Non-pigmented ciliary epithelial cell (primary cell): Measurements from ENCODE around the gene PCSK9.
A peak's percentile ranks its signal among the peaks of the same experiment; 100 is the strongest.

Source experiments
- DNase-seq: peaks from one replicate; pipeline ENCODE4 v3.0.0-alpha.2; 2010; ENCODE audit warnings: low read depth

PCSK9 gene

GRCh38 chr1:55060133-55060999 lies 21.0 kb downstream of the PCSK9 start:
- no peak for DNase-seq

DNA sequence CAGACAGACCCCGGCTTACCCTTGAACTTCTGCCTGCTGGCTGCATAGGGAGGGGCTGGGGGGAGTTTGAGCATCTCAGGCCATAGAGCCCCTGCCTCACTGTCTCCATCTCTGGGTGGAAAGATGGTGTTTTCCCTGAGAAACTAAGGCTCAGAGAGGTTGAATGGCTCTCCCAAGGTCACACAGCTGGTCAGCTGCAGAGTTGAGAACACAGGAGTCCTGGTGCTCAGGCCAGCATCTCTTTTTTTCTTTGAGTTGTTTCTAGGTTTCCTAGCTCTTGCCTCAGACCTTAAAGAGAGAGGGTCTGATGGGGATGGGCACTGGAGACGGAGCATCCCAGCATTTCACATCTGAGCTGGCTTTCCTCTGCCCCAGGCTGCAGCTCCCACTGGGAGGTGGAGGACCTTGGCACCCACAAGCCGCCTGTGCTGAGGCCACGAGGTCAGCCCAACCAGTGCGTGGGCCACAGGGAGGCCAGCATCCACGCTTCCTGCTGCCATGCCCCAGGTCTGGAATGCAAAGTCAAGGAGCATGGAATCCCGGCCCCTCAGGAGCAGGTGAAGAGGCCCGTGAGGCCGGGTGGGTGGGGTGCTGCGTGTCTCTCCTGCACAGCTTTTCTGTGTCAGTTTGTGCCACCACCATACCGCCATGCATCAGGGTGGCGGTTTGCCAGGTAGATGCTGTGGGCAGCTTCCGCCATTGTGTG lies 21.8 kb downstream of the PCSK9 start:
- DNase-seq, result no peak

GRCh38 chr1:55061706-55062321 lies 22.5 kb downstream of the PCSK9 start:
- DNase-seq, result no peak

GRCh38 chr1:55062801-55063576 lies 23.6 kb downstream of the PCSK9 start:
- DNase-seq, result no peak

DNA sequence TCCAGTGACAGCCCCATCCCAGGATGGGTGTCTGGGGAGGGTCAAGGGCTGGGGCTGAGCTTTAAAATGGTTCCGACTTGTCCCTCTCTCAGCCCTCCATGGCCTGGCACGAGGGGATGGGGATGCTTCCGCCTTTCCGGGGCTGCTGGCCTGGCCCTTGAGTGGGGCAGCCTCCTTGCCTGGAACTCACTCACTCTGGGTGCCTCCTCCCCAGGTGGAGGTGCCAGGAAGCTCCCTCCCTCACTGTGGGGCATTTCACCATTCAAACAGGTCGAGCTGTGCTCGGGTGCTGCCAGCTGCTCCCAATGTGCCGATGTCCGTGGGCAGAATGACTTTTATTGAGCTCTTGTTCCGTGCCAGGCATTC lies 24.2 kb downstream of the PCSK9 start:
- DNase-seq, result no peak

- DNase-seq, result no peak
Measured at GRCh38 chr1:55064071-55064581, 24.8 kb downstream of the PCSK9 start.

- DNase-seq, result peak; percentile 11
Measured at GRCh38 chr1:55064861-55065263, 25.5 kb downstream of the PCSK9 start.

DNA sequence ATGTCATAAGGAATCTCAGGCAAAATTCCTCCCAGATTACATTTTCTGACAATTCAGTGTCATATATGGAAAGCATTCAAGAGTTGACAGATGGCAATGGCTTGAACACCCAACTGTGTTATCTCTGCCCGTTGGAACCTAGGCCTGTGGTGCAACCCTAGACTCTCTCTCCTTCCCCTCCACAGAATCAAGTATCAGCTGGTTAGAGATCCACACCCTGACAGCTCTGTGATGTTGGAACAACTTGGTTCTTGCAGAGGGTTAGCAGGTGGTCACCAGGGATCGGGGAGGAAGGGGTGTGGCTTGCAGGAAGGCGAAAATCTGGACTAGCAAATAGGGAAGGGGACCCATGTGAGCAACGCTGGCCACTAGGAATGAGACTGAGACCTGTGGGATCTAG lies 26.3 kb downstream of the PCSK9 start:
- DNase-seq, result no peak

- no peak for DNase-seq
Measured at GRCh38 chr1:55067022-55067778, 27.9 kb downstream of the PCSK9 start.

- no peak for DNase-seq
Measured at GRCh38 chr1:55067914-55068313, 28.6 kb downstream of the PCSK9 start.

GRCh38 chr1:55068638-55069037 lies 29.3 kb downstream of the PCSK9 start:
- DNase-seq, result no peak

DNA sequence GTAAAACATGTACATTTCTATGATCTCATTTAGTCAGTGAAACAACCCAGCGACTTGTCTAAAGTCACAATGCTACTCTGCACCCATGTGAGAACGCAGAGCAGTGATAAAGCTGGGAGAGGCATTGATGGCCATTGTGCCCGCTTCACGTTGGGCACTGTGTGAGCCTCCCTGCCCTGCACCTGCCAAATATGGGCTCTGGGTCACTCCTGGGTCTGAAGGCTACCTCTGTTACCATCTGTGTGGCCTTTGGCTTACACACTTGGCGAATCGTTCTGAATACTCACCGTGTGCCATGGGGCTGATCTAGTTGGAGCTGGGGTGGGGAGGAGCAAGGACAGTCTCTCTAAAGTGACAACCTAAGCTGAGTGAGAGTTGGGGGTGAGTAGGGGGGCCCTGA lies 29.9 kb downstream of the PCSK9 start:
- no peak for DNase-seq

DNA sequence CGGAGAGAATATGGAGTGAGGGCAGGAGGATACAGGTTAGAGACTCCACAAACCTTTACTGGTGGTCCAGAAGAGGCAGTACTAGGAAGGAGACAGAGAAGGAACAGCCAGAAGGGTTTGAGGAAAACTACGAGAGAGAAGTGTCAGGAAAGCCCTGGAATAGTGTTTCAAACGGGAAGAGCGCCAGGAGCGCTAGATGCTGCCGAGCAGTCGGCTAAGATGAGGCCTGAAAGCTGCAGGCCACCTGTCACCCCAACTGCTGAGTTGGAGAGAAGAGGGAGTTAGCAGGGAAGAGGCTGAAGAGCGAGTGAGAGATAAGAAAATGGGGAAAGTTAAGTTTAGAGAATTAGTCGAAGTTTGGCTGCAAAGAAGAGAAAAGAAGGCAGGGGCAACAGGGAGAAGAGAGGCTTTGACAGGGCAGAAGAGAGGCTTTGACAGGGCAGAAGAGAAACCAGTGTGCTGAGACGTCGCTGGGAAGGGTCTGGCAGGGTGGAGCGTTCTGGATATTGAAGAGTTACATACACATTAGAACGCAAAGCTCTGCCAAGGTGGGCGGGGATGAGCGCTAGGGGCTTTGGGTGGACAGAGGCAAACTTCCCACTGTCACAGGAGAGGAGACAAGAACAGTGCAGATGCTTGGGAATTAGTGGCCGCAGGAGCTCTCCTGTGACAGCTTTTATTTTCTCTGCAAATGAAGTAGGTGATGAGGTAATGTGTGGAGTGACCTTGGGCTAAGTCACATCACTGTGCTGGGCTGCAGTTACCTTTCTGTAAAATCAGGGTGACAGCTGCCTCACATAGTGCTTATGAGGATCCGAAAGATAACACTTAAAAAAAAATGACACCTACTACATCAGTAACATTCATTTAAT lies 31.2 kb downstream of the PCSK9 start:
- no peak for DNase-seq

- DNase-seq, result peak; percentile 40
Measured at GRCh38 chr1:55071477-55071876, 32.1 kb downstream of the PCSK9 start.

GRCh38 chr1:55073187-55073916 lies 34.0 kb downstream of the PCSK9 start:
- DNase-seq, result no peak

- DNase-seq, result no peak
Measured at GRCh38 chr1:55074455-55074854, 35.1 kb downstream of the PCSK9 start.

- DNase-seq, result no peak
Measured at GRCh38 chr1:55076356-55076755, 37.0 kb downstream of the PCSK9 start.

GRCh38 chr1:55078470-55078869 lies 39.1 kb downstream of the PCSK9 start:
- no peak for DNase-seq

- no peak for DNase-seq
Measured at GRCh38 chr1:55079651-55080050, 40.3 kb downstream of the PCSK9 start.
